HepG2 (cell line): ENCODE results near the gene RABGAP1L. TPM values are rescaled to one million over a fixed set of nuclear protein-coding genes. Genes with fewer than 3 reads are reported as not detected.

Source experiments
- ETV5 ChIP-seq: IDR thresholded peaks from 2 replicates; pipeline ENCODE4 v1.6.1; 2018; ENCODE audit warnings: missing biosample characterization, missing genetic modification reagents, inconsistent platforms, borderline replicate concordance
- GABPA ChIP-seq, 2 experiments: IDR thresholded peaks; 2 replicates each; pipeline ENCODE4 v1.6.1; 2011 to 2016; ENCODE audit warnings: low read depth in 2 of 2, low read length in 1 of 2, missing biosample characterization in 1 of 2, missing genetic modification characterization in 1 of 2
- GABPB1 ChIP-seq: IDR thresholded peaks from 2 replicates; pipeline ENCODE4 v1.6.1; 2016; ENCODE audit warnings: mild to moderate bottlenecking, missing genetic modification reagents, moderate library complexity, missing compliant biosample characterization
- GLI4 ChIP-seq: sonication (generic); formaldehyde crosslinking; IDR thresholded peaks from 2 replicates; pipeline ENCODE4 v1.5.1; 2020; ENCODE audit warnings: missing genetic modification reagents, mild to moderate bottlenecking, moderate library complexity, borderline replicate concordance
- HHEX ChIP-seq: IDR thresholded peaks from 2 replicates; pipeline ENCODE4 v1.6.1; 2016; ENCODE audit warnings: control low read depth
- MED1 ChIP-seq: sonication (generic); formaldehyde crosslinking; IDR thresholded peaks from 2 replicates; pipeline ENCODE4 v1.4.0; 2020; ENCODE audit warnings: missing genetic modification reagents
- MTA3 ChIP-seq: sonication (generic); formaldehyde crosslinking; IDR thresholded peaks from 2 replicates; pipeline ENCODE4 v1.4.0; 2020; ENCODE audit warnings: missing genetic modification reagents
- POLR2G ChIP-seq: fragments of 200-400 bp; formaldehyde crosslinking; IDR thresholded peaks from 2 replicates; pipeline ENCODE4 v1.6.1; 2018; ENCODE audit warnings: mild to moderate bottlenecking, low read depth, low read length, moderate library complexity
- RFXAP ChIP-seq: sonication (generic); formaldehyde crosslinking; IDR thresholded peaks from 2 replicates; pipeline ENCODE4 v1.4.0; 2020; ENCODE audit warnings: missing genetic modification reagents, borderline replicate concordance
- SP1 ChIP-seq, 2 experiments: fragments of 450-650 bp in 1 of 2; sonication (generic) in 1 of 2; formaldehyde crosslinking in 1 of 2; IDR thresholded peaks; 2 replicates each; pipeline versions ENCODE4 v1.4.0 to v1.6.1; 2016 to 2020; ENCODE audit warnings: missing genetic modification reagents in 1 of 2
- SP4 ChIP-seq: sonication (generic); formaldehyde crosslinking; IDR thresholded peaks from 2 replicates; pipeline ENCODE4 v1.8.1; 2023; ENCODE audit warnings: mild to moderate bottlenecking, missing genetic modification reagents
- ZNF124 ChIP-seq: sonication (generic); formaldehyde crosslinking; IDR thresholded peaks from 2 replicates; pipeline ENCODE4 v1.4.0; 2020; ENCODE audit warnings: missing genetic modification reagents
- ZNF317 ChIP-seq: sonication (generic); formaldehyde crosslinking; IDR thresholded peaks from 2 replicates; pipeline ENCODE4 v1.5.0; 2020; ENCODE audit warnings: mild to moderate bottlenecking, missing genetic modification reagents
- ZNF350 ChIP-seq: sonication (generic); formaldehyde crosslinking; IDR thresholded peaks from 2 replicates; pipeline ENCODE4 v1.4.0; 2020; ENCODE audit warnings: mild to moderate bottlenecking, low read depth, missing genetic modification reagents, borderline replicate concordance
- ZNF496 ChIP-seq: sonication (generic); formaldehyde crosslinking; IDR thresholded peaks from 2 replicates; pipeline ENCODE4 v1.8.1; 2023; ENCODE audit warnings: mild to moderate bottlenecking, moderate library complexity, missing genetic modification reagents; ENCODE audit not compliant: insufficient replicate concordance
- ZNF501 ChIP-seq: sonication (generic); formaldehyde crosslinking; IDR thresholded peaks from 2 replicates; pipeline ENCODE4 v1.5.1; 2020; ENCODE audit warnings: mild to moderate bottlenecking, moderate library complexity, missing genetic modification reagents
- ZNF782 ChIP-seq: sonication (generic); formaldehyde crosslinking; IDR thresholded peaks from 2 replicates; pipeline ENCODE4 v1.4.0; 2020; ENCODE audit warnings: missing genetic modification reagents, mild to moderate bottlenecking, borderline replicate concordance
- ZNF788 ChIP-seq: sonication (generic); formaldehyde crosslinking; IDR thresholded peaks from 2 replicates; pipeline ENCODE4 v1.5.0; 2020; ENCODE audit warnings: mild to moderate bottlenecking, missing genetic modification reagents, borderline replicate concordance
- ZNF878 ChIP-seq: sonication (generic); formaldehyde crosslinking; IDR thresholded peaks from 2 replicates; pipeline ENCODE4 v1.8.1; 2023; ENCODE audit warnings: mild to moderate bottlenecking, missing genetic modification reagents, moderate library complexity
- polyA plus RNA-seq, 8 experiments: library from polyadenylated mRNA; depleted of rRNA in 3 of 8; stranded (reverse) in 7 of 8; unstranded in 1 of 8; fragments of >200 nt; fragmentation: Illumina TruSeq in 4 of 8; extraction: Trizol in 4 of 8; gene quantifications; 2 replicates each; pipeline versions ENCODE4 v1.2.1 to v1.2.3, GENCODE V29; 2011 to 2016; ENCODE audit warnings: low read depth in 4 of 8, missing spikeins in 1 of 8, mixed read lengths in 1 of 8; ENCODE audit not compliant: insufficient read depth in 1 of 8
- total RNA-seq, 5 experiments: library from RNA; depleted of rRNA; stranded (reverse); fragments of >200 nt; fragmentation: Illumina TruSeq; extraction: Trizol; gene quantifications; 2 replicates each; pipeline ENCODE4 v1.2.3, GENCODE V29; 2016; ENCODE audit warnings: low read depth in 1 of 5
- TF ChIP-seq, protein P1 (sequence below): sonication (generic); formaldehyde crosslinking; IDR thresholded peaks from 2 replicates; pipeline ENCODE4 v1.9.0; 2021; ENCODE audit warnings: missing genetic modification reagents, mild to moderate bottlenecking, borderline replicate concordance
- TF ChIP-seq, protein P2 (sequence below): sonication (generic); formaldehyde crosslinking; IDR thresholded peaks from 2 replicates; pipeline ENCODE4 v1.4.0; 2020; ENCODE audit warnings: missing genetic modification reagents
- TF ChIP-seq, protein P3 (sequence below): IDR thresholded peaks from 2 replicates; pipeline ENCODE4 v1.6.1; 2016; ENCODE audit warnings: low read depth, borderline replicate concordance

Gene RABGAP1L
- total and polyA plus RNA-seq, 2 of the 13 experiments (the other 11 are each of a cell fraction or from before 2014, with no cell fraction given), result 7.9 to 22.6 TPM

DNA sequence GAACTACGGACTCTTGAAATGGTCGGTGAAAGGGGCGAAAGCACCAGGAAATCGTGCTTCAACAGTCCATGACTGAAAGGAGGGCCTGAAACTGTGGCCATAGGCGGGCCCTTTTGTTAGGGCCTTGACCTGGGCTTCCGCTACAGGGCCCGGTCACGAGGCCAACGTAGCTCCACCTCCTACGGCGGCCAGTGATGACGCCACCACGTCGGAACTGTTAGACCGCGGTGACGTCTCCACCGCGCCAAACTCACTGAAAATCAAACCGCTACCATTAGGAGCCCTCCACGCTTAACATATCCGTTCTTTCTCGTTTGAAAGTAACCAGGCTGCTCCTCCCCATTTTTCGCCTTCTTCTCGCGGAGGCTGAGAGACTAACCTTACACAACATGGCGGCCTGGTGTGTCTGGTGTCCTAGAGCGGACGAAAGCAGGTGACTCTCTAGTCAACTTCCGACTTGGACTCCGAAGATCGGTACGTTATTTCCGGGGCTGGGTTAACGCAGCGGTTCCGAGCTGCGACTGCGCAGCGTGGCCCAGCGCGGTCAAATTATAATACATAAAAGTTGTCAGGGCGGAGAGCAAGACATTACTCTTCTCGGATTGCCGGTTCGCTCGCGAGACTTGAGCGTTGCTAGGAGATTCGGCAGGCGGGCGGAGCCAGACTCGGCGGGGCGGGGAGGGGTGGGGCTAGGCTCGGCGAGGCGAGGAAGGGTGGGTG is 840.1 kb downstream of the RABGAP1L start (continued):
- TF ChIP-seq, protein P1, sequence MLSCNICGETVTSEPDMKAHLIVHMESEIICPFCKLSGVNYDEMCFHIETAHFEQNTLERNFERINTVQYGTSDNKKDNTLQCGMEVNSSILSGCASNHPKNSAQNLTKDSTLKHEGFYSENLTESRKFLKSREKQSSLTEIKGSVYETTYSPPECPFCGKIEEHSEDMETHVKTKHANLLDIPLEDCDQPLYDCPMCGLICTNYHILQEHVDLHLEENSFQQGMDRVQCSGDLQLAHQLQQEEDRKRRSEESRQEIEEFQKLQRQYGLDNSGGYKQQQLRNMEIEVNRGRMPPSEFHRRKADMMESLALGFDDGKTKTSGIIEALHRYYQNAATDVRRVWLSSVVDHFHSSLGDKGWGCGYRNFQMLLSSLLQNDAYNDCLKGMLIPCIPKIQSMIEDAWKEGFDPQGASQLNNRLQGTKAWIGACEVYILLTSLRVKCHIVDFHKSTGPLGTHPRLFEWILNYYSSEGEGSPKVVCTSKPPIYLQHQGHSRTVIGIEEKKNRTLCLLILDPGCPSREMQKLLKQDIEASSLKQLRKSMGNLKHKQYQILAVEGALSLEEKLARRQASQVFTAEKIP (CRISPR knock-in tag), result no peak
- TF ChIP-seq ZNF496 (CRISPR knock-in tag), result no peak
- no peak for TF ChIP-seq ZNF501 (CRISPR knock-in tag)
- peak; percentile 98 for TF ChIP-seq POLR2G
- TF ChIP-seq, protein P2, sequence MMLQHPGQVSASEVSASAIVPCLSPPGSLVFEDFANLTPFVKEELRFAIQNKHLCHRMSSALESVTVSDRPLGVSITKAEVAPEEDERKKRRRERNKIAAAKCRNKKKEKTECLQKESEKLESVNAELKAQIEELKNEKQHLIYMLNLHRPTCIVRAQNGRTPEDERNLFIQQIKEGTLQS, result peak; percentile 72; the same call in 1 of the 2 replicates
- TF ChIP-seq ZNF124 (CRISPR knock-in tag), result no peak; the same call in 1 of the 2 replicates
- peak; percentile 87 for TF ChIP-seq GABPA (IDR thresholded peaks at IDR 0.05; ENCODE audit: low read depth, low read length)
- TF ChIP-seq GABPA (CRISPR knock-in tag; IDR thresholded peaks at IDR 0.05; ENCODE audit: low read depth), result peak; percentile 99
- peak; percentile 80; the same call in 1 of the 2 replicates for TF ChIP-seq ZNF350
- no peak for TF ChIP-seq SP1 (IDR thresholded peaks at IDR 0.05)
- peak; percentile 69 for TF ChIP-seq SP1 (CRISPR knock-in tag; IDR thresholded peaks at IDR 0.05)
- TF ChIP-seq SP4, result no peak; the same call in none of the 2 replicates
- TF ChIP-seq MED1, result peak; percentile 5; the same call in 1 of the 2 replicates
- TF ChIP-seq MTA3 (CRISPR knock-in tag), result no peak
- TF ChIP-seq, protein P3, sequence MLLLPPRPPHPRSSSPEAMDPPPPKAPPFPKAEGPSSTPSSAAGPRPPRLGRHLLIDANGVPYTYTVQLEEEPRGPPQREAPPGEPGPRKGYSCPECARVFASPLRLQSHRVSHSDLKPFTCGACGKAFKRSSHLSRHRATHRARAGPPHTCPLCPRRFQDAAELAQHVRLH (CRISPR knock-in tag), result no peak; the same call in 1 of the 2 replicates
- peak; percentile 75 for TF ChIP-seq ETV5 (CRISPR knock-in tag)
- TF ChIP-seq GLI4 (CRISPR knock-in tag), result no peak
- TF ChIP-seq RFXAP, result no peak
- TF ChIP-seq ZNF788, result peak; percentile 88; the same call in 1 of the 2 replicates
- TF ChIP-seq ZNF782, result no peak; the same call in 1 of the 2 replicates
- peak; percentile 96 for TF ChIP-seq GABPB1
- 0 out of 2 replicates have a peak, but pooled peaks have one; percentile 28 for TF ChIP-seq HHEX (CRISPR knock-in tag)
- TF ChIP-seq ZNF317 (CRISPR knock-in tag), result peak; percentile 87
- 0 out of 2 replicates have a peak, but pooled peaks have one; percentile 9 for TF ChIP-seq ZNF878
